ENCODE results near the gene GABRG3.

Gene GABRG3

DNA sequence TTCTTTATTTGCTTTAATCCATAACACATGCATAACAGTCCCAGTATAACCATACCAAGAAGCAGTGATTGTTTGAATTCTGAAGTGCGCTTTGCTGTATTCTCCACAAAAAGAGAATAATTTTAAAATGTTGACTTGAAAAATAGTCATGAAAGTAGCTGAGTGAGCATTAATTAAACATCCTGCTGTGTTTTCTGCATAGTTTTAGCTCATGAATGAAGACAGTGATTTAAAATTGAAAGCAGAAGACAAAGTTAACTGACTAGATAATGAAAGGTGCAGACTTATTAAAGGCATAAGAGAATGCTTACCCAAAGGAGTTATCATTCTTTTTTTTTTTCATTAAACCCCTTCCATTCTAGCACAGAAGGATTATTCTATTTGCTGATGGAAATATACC is 143.5 kb downstream of the GABRG3 start:
- no peak for DNase-seq

DNA sequence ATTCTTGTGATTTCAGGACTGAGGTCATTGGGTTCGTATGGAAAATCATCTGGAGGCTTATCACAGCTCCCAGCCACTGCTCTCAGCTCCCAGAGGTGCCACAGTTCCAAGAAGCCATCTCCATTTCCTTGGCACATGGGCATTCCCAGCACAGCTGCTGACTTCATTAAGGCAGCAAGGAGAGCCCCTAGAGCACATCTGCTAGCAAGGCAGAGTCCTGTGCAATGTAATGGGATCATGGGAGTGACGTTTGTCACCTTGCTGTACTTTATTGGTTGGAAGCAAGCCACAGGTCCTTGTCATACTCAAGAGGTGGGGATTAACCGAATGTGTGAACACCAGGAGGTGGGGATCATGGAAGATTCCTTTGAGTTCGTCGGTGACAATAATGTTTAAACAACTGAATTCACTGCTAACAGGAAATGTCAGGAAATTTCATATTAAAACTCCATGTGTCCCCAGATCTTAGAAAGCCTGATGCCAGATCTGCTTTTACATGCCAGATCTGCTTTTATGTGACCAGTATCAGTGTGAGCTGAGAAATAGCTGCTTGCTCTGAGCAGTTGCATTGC is 148.8 kb downstream of the GABRG3 start:
- DNase-seq, result no peak

DNA sequence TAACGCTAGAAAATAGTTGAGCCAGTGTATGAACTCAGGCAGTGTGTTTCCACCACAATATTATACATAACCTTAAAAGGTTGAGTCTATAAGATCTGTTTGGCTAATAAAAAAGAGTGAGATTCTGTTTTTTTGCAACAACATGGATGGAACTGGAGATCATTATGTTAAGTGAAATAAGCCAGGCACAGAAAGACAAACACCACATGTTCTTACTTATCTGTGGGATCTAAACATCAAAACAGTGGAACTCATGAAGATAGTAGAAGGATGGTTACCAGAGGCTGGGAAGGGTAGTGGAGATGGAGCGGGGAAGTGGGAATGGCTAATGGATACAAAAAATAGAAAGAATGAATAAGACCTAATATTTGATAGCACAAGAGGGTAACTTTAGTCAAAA is 150.7 kb downstream of the GABRG3 start:
- no peak for DNase-seq

DNA sequence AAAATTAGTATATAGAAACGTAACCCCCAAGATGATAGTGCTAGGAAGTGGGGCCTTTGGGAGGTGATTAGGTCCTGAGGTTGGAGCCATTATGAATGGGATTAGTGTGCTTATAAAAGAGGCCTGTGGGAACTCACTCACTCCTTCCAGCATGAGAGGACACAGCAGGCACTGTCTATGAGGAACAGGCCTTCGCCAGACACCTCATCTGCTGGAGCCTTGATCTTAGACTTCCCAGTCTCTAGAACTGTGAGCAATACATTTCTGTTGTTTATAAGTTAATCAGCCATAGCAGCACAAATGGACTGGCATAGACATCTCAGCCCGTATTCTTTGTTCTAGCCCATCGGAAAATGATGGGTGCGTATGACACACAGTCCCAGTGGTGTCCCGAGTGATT is 152.3 kb downstream of the GABRG3 start:
- DNase-seq, result no peak

DNA sequence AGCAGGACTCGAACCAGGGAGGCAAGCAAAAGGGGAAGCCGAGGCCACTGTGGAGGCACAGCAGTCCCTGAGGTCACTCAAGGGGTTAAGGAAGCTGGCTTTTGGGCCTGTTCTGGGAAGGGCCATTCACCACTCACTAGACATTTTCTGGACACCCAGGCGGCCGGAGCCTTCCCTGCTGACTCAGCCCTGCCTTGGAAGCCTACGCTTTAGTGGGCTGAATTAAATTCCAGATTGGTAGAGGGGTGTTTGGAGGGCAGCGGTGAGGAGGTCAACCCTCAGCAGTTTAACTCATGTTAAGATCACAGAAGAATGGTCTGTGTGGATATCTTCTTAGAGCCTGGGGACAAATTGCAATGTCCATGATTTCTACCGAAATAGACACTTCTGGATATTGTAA is 152.8 kb downstream of the GABRG3 start:
- no peak for DNase-seq

DNA sequence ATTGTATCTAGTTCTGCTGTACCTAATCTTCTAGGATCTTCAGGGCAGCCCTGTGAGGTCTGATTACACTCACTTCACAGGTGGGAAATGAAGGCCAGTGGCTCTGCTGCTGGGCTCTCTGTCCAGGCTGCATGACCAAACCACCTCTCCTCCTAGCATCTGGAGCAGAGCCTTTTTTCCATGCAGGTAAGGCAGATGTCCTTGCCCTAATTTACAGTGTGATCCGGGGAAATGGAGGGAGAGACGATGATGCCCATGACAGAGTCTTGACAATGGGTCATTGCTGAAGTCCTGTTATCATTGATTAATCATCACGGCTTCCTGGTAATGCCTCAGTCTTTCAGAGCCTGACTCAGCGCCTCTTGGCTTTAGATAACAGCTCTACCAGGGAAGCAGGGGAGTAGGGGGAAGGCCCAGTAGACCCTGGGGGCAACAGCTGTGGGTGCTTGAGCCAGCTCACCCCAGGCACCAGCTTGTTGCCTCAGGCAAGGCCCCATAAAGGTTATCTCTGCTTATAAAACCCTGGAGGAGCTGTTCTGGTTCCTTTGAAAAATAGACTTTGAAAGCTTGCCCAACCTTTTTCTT is 153.4 kb downstream of the GABRG3 start:
- DNase-seq, result peak; percentile 12

DNA sequence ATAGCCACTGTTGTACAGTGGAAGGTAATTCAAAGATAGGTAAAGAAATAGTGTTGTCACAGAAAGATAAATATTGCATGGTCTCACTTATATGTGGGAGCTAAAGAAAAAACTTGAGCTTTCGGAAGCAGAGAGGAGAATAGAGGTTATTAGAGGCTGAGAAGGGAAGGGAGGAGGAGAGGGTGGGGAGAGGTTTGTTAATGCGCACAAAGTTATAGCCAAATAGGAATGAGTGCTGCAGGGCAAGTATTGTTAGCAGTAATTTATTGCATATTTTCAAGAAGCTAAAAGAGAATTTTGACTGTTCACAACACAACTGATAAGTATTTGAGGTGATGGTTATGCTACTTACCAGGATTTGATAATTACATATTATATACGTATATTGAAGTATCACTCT is 154.2 kb downstream of the GABRG3 start:
- DNase-seq, result no peak

DNA sequence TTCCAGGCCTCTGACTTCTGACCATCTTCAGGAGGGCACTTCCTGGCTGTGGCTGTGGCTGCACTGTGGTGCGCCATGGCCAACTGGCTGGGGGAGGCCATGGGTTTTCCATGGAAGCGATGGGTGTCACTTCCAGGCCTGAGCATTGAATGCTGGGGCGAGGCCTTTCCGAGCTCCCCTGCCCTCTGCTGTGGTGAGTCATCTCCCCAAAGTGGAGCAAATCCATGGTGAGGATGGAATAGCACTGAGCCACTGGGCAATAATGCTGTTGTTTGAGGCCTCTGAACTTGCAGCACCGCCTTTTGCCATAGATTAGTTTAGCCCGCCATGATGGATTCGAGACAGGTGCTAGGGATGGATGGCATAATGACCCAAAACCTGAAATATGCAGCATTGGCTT is 155.5 kb downstream of the GABRG3 start:
- no peak for DNase-seq

DNA sequence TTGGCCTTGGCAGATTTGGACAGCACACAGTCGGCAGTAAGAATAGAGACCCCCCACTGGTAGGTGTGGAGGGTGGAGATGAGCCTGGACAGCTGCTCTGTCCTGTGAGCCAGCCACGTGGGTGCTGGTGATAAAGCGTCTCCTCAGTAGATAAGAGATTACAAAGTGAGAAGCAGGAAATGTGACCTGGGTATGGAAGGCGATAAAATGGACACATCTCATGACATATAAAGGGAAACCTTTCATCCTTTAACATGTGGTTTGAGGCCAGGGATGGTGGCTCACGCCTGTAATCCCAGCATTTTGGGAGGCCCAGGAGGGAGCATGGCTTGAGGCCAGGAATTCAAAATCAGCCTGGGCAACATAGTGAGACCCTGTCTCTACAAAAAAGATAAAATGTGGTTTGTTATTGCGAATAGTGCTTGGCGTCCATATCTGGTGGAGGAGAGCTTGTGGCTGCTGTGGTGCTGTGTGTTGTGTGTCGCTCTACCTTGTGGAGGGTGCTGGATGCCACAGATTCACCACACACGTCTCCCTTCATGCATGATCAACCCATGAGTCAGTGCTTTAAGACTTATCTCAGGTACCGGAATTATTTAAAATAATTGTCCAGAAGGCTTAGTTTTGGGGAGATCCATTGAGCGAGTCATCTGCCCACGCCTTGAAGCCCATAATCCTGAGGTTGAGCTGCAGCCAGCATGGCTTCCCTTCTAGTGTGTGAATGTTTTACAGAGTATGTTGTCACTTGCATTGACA is 157.0 kb downstream of the GABRG3 start:
- peak; percentile 4 for DNase-seq

DNA sequence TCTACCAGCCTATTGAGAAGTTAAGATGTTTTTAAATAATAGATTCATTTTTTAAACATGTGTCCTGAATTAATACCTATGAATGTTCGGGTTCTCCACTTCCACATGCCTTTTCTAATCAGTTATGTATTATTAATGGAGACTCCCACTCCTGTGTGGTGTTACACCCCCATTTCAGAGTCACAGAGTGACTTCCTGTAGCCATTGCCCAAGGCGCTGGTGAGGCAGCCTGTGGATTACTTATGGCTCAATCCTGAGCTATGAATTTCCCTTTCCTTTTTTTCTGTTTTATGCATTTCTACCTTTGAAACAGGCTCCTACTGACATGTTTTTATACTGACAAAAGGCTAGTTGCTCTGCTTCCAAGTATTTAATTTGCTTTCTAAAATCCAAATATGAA is 162.3 kb downstream of the GABRG3 start:
- no peak for DNase-seq

DNA sequence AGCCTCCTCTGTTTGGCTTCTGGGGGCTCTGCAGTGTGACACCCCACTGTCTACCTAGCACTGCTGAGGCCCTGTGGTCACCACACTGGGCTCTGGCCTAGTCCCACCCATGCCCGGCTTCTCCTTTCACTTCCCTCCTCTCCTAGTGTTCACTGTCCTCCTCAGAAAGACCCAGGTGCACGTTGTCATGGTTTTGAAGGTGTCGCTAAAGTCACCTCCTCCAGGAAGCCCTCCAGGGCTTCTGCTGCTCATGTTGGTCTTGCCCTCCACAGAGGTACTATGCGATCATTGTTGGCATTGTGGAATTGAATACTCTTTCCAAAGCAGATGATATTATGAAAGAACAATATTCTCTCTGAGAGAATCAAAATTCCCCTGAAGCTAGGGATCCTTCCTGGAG is 163.5 kb downstream of the GABRG3 start:
- no peak for DNase-seq

DNA sequence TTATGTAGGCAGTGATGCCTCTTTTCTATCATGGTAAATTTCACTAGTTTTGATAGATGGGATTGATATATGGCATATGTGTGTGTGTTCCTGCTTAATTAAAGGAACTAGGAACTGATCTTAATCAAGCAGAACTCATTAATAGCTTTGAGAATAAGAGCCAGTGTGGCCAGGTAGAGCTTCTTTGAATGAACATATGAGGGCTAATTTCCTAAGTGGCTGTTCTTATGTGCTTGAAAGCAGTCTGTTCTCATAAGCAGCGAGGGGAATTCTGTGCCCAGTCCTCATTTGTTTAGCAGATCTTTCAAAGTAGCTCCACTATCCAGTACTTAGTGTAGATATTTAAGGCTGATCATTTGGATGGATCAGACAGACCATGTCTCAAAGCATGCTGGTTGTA is 164.2 kb downstream of the GABRG3 start:
- no peak for DNase-seq

DNA sequence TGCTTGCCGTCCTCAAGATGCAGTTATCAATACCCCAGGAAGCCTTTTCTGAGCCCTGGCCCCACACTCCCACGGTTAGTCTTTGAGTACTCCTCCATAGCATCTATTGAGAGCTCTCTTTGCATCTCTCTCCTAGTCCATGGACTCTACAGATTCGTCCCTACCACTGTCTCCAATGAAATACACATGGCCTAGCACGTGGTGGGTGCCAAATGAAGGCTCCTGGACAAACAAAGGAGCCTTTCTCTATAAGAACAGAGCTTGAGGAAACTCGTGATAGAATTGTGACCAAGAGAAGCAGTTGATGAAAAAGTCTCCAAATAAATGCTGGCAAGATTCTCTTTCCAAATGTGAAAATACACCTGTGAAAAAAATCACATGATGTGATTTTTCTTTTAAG is 166.1 kb downstream of the GABRG3 start:
- DNase-seq, result no peak

DNA sequence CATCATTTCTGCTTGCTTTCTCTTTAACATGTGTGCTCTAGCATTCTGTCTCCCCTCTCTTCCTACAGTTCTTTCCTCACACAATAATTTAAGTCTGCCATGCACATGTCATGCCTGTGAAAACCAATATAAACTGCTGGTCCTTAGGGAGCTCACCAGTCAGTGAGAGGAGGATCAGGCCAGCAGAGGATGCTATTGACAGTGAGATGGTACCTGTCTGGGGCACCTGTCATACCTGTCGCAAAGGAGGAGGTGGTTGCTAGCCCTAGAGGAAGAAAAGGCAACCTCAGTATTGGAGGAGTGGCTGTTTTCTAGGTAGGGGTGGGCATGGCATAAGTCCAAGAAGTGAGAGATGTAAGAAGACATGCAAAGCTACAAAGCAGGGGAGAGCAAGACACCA is 194.6 kb downstream of the GABRG3 start:
- DNase-seq, result no peak

DNA sequence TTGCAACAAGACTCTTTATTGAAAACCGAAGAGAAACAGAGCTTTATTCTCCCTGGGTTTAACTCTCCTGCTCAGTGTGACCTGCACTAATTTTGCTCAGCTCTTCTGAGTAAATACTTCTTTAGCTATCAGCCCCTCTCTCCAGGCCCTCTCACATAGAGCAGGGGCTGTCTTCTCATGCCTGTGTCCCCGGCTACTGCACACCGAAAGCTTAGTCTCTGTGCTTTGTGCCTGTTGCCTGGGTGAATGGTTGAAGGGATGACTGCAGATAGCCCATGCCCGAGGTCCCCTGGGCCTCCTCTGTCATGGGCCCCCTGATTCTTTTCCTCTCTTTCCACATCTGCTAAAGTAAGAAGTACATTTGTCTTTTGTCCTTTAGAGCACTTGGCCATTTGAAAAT is 195.9 kb downstream of the GABRG3 start:
- DNase-seq, result no peak

DNA sequence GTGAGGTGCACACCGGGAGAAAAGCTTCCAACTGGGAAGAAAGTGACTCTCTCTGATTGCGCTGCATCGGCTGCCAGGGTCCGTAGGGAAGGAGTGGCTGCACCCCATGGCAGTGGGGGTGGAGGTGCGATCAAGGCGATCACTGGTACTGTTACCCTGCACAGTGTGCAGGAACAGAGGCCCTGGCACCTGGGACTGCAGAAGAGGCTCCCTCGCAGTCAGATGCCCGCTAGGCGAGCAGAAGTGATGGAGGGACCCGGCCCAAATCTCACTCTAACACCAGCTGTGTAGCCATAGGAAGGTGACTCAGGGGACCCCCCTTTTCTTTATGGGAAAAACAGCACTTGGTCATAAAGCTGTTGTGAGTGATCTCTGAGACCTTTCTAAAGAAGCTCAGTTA is 196.8 kb downstream of the GABRG3 start:
- no peak for DNase-seq

DNA sequence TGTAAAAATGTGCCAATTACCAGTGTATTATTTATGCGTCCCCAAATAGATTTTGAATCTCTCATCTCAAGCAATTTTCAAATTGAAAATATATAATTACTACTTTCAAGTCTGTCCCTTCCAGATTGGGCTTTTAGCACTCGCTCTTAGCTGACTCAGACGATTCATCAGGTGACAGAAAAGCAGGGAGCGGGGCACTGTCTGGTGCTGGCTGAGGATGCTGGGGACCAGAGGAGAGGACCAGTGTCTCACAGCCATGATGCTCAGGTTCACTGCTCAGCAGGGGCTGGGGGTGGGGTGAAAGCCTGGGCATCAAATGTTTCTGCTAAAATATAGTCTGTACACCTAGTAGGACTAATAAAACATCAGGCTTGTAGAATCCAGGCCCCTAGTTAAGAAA is 199.9 kb downstream of the GABRG3 start:
- no peak for DNase-seq

DNA sequence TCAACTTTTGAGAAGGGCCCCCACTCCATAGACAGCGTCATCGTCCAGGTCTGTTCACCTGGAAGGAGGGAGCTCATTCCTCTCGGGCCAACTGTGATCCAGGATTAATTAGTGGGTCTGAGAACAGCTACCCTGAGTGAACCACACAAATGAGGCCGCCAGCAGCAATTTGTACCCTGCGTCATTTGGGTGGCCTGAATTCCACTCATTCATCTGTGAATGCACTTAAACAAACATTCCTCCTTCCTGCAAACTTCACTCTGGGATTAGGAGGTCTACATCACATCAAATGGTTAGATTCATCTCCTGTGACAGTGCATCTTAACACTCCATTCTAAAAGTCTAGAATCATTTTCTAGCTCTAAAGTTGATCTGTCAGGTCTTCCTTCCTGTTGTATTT is 201.8 kb downstream of the GABRG3 start:
- no peak for DNase-seq

DNA sequence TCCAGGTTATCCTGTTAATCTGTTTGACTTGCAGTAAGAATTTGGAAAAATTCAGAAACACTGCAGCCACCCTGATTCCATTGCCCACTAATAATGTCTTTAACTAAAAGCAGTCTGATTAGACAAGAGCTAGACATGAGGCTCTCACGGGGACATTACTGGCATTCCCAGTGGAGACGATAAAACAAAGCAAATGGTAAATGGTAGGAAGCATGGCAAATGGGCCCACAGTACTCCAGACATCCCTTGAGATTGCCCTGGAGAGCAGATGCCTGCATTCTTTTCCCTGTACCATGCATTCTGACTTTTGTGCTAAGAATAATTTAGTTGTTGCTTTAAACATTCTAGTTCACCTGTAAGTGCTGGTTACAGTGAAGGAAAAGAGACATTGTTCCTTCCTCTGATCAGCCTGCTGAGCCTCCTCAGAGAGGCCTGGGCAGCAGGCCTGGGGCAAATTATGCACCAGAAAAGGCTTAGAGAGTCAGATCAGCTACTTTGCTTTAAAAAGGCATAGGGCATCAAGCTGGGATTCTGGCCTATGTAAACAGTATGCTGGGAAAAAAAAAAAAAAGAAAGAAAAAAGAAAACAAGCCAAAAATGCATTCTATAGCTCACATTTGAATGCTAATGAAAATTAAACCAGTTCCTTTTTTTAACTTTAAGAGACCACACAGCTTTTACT is 204.6 kb downstream of the GABRG3 start:
- no peak for DNase-seq

DNA sequence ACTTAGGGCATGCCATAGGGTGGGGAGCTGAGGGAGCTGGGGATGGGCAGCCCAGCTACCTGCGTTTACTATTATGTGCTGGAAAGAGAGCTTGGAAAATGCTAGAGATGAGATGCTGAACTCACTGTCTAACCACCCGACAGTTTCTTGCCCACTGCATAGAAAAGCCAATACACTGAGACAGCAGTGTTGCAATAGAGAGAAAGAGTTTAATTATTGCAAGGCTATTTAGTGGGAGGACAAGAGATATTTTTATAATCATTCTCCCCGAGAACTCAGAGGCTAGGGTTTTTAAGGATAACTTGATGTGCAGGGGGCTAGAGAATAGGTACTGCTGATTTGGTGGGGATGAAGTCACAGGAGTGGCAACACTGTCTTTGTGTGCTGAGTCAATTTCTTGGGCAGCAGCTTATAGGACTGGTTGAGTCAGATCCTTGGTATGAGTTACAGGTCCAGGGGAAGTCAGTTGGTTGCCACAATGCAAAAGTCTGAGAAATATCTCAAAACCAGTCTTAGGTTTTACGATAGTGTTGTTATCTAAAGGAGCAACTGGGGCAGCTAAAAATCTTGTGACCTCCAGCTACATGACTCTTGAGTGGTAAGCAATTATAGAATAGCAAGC is 205.9 kb downstream of the GABRG3 start:
- DNase-seq, result no peak

DNA sequence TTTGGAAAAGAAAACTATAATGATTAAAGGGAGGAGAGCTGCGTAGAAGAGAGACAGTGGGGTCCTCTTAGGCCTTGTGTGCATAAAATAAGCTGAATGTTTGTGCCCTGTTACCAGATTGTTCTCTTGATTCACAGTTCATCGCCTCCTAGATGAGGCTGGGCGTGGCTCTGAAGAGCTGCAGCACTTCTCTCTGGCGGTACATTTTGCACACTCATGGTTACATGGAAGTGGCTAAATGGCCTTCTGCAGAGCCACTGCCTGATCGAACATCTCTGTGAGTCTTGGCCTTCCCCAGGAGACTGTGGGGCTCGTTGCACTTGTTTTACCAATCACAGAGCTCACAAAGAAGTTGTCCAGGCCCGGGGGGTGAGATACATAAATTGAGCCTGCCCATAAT is 208.8 kb downstream of the GABRG3 start:
- no peak for DNase-seq

DNA sequence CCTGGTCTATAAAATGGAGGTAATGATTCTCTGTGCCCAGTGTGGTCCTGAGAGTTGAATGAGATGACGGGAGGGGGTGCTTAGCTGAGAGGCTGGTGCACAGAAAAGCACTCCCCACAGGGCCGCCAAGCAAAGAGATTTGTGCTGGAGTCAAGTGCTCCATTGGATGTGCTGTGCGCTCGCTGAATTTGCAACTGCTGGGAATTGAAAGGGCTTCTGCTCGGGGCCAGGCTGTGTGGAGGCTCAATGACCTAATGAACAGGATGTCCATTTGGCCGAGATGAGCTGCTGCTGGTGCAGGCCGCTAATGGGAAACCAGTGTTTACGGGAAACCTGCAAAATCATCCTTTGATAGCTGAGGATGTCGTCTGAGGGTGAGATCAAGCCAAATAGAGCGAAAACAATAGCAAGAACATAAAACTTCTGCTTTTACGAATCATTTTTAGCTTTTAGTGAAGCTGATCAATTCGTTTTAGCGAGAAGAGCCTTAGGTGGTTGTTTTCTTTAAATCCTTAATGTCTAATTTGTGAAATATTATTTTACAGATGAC is 211.7 kb downstream of the GABRG3 start:
- DNase-seq, result no peak

DNA sequence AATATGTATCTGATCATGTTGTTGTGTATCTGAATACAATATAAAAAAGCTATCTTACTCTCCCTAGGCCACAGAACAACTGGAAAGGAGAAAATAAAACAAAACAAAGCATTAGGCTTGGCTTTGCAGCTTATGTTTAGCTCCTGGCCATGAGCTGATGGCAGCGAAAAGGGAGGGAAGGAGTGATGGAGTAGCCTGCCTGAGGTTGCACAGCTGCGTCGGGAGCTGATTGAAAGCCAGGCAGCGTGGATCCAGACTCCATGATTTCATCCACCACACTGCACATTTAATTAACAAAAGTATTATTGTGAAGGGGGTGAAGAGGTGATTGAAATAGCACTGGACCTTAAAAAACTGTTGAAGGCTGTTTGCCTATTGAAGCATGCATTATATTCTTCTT is 212.2 kb downstream of the GABRG3 start:
- DNase-seq, result no peak
